H9 (cell line): ENCODE measurements around the gene TMEM129. TPM values are rescaled to one million over a fixed set of nuclear protein-coding genes. Genes with fewer than 3 reads are reported as not detected.

Experiments
- DNase-seq: peaks from one replicate; pipeline ENCODE4 v3.0.0-alpha.2; 2017
- H2AFZ ChIP-seq: one replicate; pipeline ENCODE4 v1.6.1; 2013; ENCODE audit warnings: mild to moderate bottlenecking, low read length, control low read depth, moderate library complexity
- H2AK5ac ChIP-seq: 2 replicates; pipeline ENCODE4 v1.6.1; 2013; ENCODE audit warnings: low read length, control low read depth, mixed read lengths; ENCODE audit not compliant: insufficient read length
- H2BK120ac ChIP-seq: one replicate; pipeline ENCODE4 v1.6.1; 2013; ENCODE audit warnings: low read depth, mild to moderate bottlenecking, low read length, control low read depth, inconsistent platforms; ENCODE audit not compliant: poor library complexity, severe bottlenecking
- H2BK12ac ChIP-seq: 2 replicates; pipeline ENCODE4 v1.6.1; 2013; ENCODE audit warnings: low read length, control low read depth, mixed read lengths, low read depth; ENCODE audit not compliant: insufficient read length
- H2BK15ac ChIP-seq: 2 replicates; pipeline ENCODE4 v1.6.1; 2013; ENCODE audit warnings: low read depth, low read length, control low read depth
- H2BK20ac ChIP-seq: one replicate; pipeline ENCODE4 v1.6.1; 2013; ENCODE audit warnings: low read depth, mild to moderate bottlenecking, low read length, control low read depth, inconsistent platforms; ENCODE audit not compliant: poor library complexity, severe bottlenecking
- H2BK5ac ChIP-seq: 2 replicates; pipeline ENCODE4 v1.6.1; 2013; ENCODE audit warnings: low read length, control low read depth, mixed read lengths; ENCODE audit not compliant: insufficient read length
- H3K14ac ChIP-seq: 2 replicates; pipeline ENCODE4 v1.6.1; 2013; ENCODE audit warnings: low read length, control low read depth; ENCODE audit not compliant: insufficient read depth
- H3K18ac ChIP-seq: 2 replicates; pipeline ENCODE4 v1.6.1; 2013; ENCODE audit warnings: low read depth, mild to moderate bottlenecking, mixed read lengths, low read length, control low read depth; ENCODE audit not compliant: insufficient read length
- H3K23ac ChIP-seq: 2 replicates; pipeline ENCODE4 v1.6.1; 2013; ENCODE audit warnings: low read length, control low read depth, mixed read lengths, low read depth; ENCODE audit not compliant: insufficient read length
- H3K23me2 ChIP-seq: 2 replicates; pipeline ENCODE4 v1.6.1; 2013; ENCODE audit warnings: low read depth, mild to moderate bottlenecking, mixed read lengths, low read length, control low read depth; ENCODE audit not compliant: insufficient read length, poor library complexity, severe bottlenecking
- H3K27ac ChIP-seq: 2 replicates; pipeline ENCODE4 v1.5.1; 2013; ENCODE audit warnings: low read length, control low read depth, mixed read lengths, low read depth; ENCODE audit not compliant: insufficient read length
- H3K27me3 ChIP-seq: 2 replicates; pipeline ENCODE4 v1.6.1; 2013; ENCODE audit warnings: low read length, control low read depth, inconsistent platforms; ENCODE audit not compliant: insufficient read depth
- H3K4ac ChIP-seq: 2 replicates; pipeline ENCODE4 v1.6.1; 2013; ENCODE audit warnings: low read depth, mild to moderate bottlenecking, control low read depth, inconsistent platforms, low read length, moderate library complexity
- H3K4me1 ChIP-seq: 2 replicates; pipeline ENCODE4 v1.6.1; 2013; ENCODE audit warnings: low read length, control low read depth, inconsistent platforms; ENCODE audit not compliant: insufficient read depth
- H3K4me2 ChIP-seq: 2 replicates; pipeline ENCODE4 v1.6.1; 2013; ENCODE audit warnings: low read length, control low read depth, mixed read lengths; ENCODE audit not compliant: insufficient read length, insufficient read depth
- H3K56ac ChIP-seq: 2 replicates; pipeline ENCODE4 v1.6.1; 2013; ENCODE audit warnings: low read depth, mild to moderate bottlenecking, mixed read lengths, low read length, control low read depth; ENCODE audit not compliant: insufficient read length
- H3K79me1 ChIP-seq: 2 replicates; pipeline ENCODE4 v1.6.1; 2013; ENCODE audit warnings: low read depth, mild to moderate bottlenecking, moderate library complexity, low read length, control low read depth, inconsistent platforms; ENCODE audit not compliant: insufficient read depth, poor library complexity, severe bottlenecking
- H3K79me2 ChIP-seq: 2 replicates; pipeline ENCODE4 v1.6.1; 2013; ENCODE audit warnings: low read length, control low read depth, inconsistent platforms; ENCODE audit not compliant: insufficient read depth
- H3K9ac ChIP-seq: 2 replicates; pipeline ENCODE4 v1.6.1; 2013; ENCODE audit warnings: low read length, control low read depth, mixed read lengths; ENCODE audit not compliant: insufficient read length; ENCODE audit errors: extremely low read depth
- H3K9me3 ChIP-seq: one replicate; pipeline ENCODE4 v1.6.1; 2013; ENCODE audit warnings: low read depth, low read length, inconsistent platforms; ENCODE audit not compliant: control insufficient read depth
- H3T11ph ChIP-seq: one replicate; pipeline ENCODE4 v1.6.1; 2013; ENCODE audit warnings: mild to moderate bottlenecking, low read length, control low read depth, inconsistent platforms
- H4K20me1 ChIP-seq: one replicate; pipeline ENCODE4 v1.6.1; 2013; ENCODE audit not compliant: control insufficient read depth, insufficient read length, insufficient read depth
- H4K5ac ChIP-seq: 2 replicates; pipeline ENCODE4 v1.6.1; 2013; ENCODE audit warnings: low read depth, mild to moderate bottlenecking, mixed read lengths, low read length, control low read depth; ENCODE audit not compliant: insufficient read length
- H4K8ac ChIP-seq: replicated peaks from 2 replicates; pipeline ENCODE4 v1.6.1; 2013; ENCODE audit warnings: low read length, control low read depth, mixed read lengths, low read depth; ENCODE audit not compliant: insufficient read length
- H4K91ac ChIP-seq: 2 replicates; pipeline ENCODE4 v1.6.1; 2013; ENCODE audit warnings: low read depth, mild to moderate bottlenecking, moderate library complexity, mixed read lengths, low read length, control low read depth; ENCODE audit not compliant: insufficient read length
- H3K27ac Mint-ChIP-seq, 3 experiments: 2 replicates in 2 of 3; 3 replicates in 1 of 3; pipeline ENCODE4 v1.8.0; 2020 to 2021; ENCODE audit warnings: mixed read lengths in 3 of 3, mild to moderate bottlenecking in 1 of 3, moderate library complexity in 1 of 3
- H3K27me3 Mint-ChIP-seq: 2 replicates; pipeline ENCODE4 v1.8.0; 2021; ENCODE audit warnings: low read depth, mild to moderate bottlenecking, moderate library complexity, mixed read lengths
- H3K36me3 Mint-ChIP-seq, 3 experiments: 2 replicates in 2 of 3; 3 replicates in 1 of 3; pipeline ENCODE4 v1.8.0; 2020 to 2021; ENCODE audit warnings: low read depth in 3 of 3, mixed read lengths in 3 of 3; ENCODE audit not compliant: insufficient read depth in 1 of 3
- H3K4me1 Mint-ChIP-seq, 2 experiments: 2 replicates each; pipeline ENCODE4 v1.8.0; 2020; ENCODE audit warnings: mixed read lengths in 2 of 2
- H3K4me3 Mint-ChIP-seq, 2 experiments: 2 replicates in 1 of 2; 3 replicates in 1 of 2; pipeline ENCODE4 v1.8.0; 2020 to 2021; ENCODE audit warnings: mild to moderate bottlenecking in 2 of 2, mixed read lengths in 2 of 2, moderate library complexity in 1 of 2
- H3K9me3 Mint-ChIP-seq, 2 experiments: 2 replicates in 1 of 2; 3 replicates in 1 of 2; pipeline ENCODE4 v1.8.0; 2020; ENCODE audit warnings: mild to moderate bottlenecking in 2 of 2, mixed read lengths in 2 of 2, moderate library complexity in 1 of 2
- WGBS: extraction: QIAGEN DNeasy Blood & Tissue Kit; methylation state at CpG from one replicate; pipeline ENCODE4 v1.1.7; 2013; ENCODE audit warnings: missing lambda C conversion rate, low lambda C conversion rate, mixed read lengths; ENCODE audit not compliant: insufficient read length; ENCODE audit errors: extremely low coverage; 5-methylcytosine and 5-hydroxymethylcytosine counted together
- total RNA-seq: library from RNA; stranded (reverse); gene quantifications from 2 replicates; pipeline ENCODE4 v1.2.1, GENCODE V29; 2021
- TF ChIP-seq, protein P1 (sequence below): fragments of 200-600 bp; sonication (generic); conservative IDR thresholded peaks from 3 replicates; pipeline ENCODE4 v1.8.0; 2021; ENCODE audit warnings: antibody characterized with exemption, mild to moderate bottlenecking

TMEM129 gene
- total RNA-seq, 1 experiment from 2014 or later: 27.3 TPM

DNA sequence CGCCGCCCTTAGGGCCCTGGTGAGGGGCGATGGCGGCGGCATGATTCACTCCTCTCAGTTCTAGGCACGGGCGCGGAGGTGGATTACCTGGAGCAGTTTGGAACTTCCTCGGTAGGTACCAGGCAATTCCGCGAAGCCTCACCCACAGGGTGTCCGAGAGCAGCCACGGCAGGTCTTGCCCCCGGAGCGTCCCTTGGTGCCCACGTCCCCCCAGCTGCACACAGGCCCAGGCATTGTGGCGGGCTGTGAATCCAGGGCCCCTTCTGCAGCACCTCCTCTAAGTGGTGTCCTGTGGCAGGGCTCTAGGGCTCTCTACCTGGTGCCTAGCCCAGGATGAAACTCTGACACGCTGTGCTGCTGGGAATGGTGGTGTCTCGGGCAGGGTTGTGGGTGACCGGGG, 14.1 kb upstream of the TMEM129 start:
- H2AK5ac ChIP-seq: no peak overlapping the region
- Mint-ChIP-seq H3K27ac (no peak overlapping the region), H3K4me1 (no peaks in the 10 kb centered on the region), H3K27me3 (no peaks in the 10 kb centered on the region), H3K9me3 (peaks cover 19 to 20% of the 10 kb centered on the region in 2 experiments), H3K4me3 (no peak overlapping the region), H3K36me3 (peaks cover 71 to 100% (median 97%) of the 10 kb centered on the region in 3 experiments)
- H3K14ac ChIP-seq: no peak overlapping the region
- no peak for DNase-seq
- H3K23ac ChIP-seq: no peak overlapping the region
- H3K18ac ChIP-seq: no peak overlapping the region
- no peak overlapping the region for H3K56ac ChIP-seq
- no peak overlapping the region for H3K9ac ChIP-seq
- H4K5ac ChIP-seq: no peak overlapping the region
- no peak overlapping the region for H2AFZ ChIP-seq
- no peak overlapping the region for H2BK5ac ChIP-seq
- WGBS: no CpG with 5 or more reads among the region's 20 CpGs
- no peak overlapping the region for H3K4ac ChIP-seq
- H3K9me3 ChIP-seq: peaks cover 13% of the 10 kb centered on the region
- no peak overlapping the region for H4K8ac ChIP-seq
- no peak overlapping the region for H3K4me2 ChIP-seq
- H3K79me2 ChIP-seq: peaks cover 2% of the 10 kb centered on the region; the same call in 1 of the 2 replicates
- TF ChIP-seq, protein P1, sequence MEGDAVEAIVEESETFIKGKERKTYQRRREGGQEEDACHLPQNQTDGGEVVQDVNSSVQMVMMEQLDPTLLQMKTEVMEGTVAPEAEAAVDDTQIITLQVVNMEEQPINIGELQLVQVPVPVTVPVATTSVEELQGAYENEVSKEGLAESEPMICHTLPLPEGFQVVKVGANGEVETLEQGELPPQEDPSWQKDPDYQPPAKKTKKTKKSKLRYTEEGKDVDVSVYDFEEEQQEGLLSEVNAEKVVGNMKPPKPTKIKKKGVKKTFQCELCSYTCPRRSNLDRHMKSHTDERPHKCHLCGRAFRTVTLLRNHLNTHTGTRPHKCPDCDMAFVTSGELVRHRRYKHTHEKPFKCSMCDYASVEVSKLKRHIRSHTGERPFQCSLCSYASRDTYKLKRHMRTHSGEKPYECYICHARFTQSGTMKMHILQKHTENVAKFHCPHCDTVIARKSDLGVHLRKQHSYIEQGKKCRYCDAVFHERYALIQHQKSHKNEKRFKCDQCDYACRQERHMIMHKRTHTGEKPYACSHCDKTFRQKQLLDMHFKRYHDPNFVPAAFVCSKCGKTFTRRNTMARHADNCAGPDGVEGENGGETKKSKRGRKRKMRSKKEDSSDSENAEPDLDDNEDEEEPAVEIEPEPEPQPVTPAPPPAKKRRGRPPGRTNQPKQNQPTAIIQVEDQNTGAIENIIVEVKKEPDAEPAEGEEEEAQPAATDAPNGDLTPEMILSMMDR: no peak
- H3K27ac ChIP-seq: no peak overlapping the region
- no peaks in the 10 kb centered on the region for H3K23me2 ChIP-seq
- H3K27me3 ChIP-seq: no peaks in the 10 kb centered on the region
- H2BK120ac ChIP-seq: no peak overlapping the region
- H3K79me1 ChIP-seq: no peaks in the 10 kb centered on the region
- no peak overlapping the region for H2BK15ac ChIP-seq
- no peaks in the 10 kb centered on the region for H3K4me1 ChIP-seq
- no peak overlapping the region for H3T11ph ChIP-seq
- no peak overlapping the region for H2BK12ac ChIP-seq
- no peak overlapping the region for H2BK20ac ChIP-seq
- H4K20me1 ChIP-seq: peaks cover 5% of the 10 kb centered on the region
- H4K91ac ChIP-seq: no peak overlapping the region
